Heart right ventricle (tissue), 16 donors: ENCODE measurements around the gene ESYT2. TPM values are rescaled to one million over a fixed set of nuclear protein-coding genes. Genes with fewer than 3 reads are reported as not detected.
A peak's percentile ranks its signal among the peaks of the same experiment; 100 is the strongest.

Experiments used
- ATAC-seq, 8 donors: fragments of 200-7000 bp; cut with Tn5 transposase; one replicate each; pipeline ENCODE4 v1.9.1; 2020; ENCODE audit warnings: mild to moderate bottlenecking in 8 of 8, moderate library complexity in 8 of 8, moderate number of reproducible peaks in 1 of 8
- DNase-seq, 2 donors: peaks; one replicate each; pipeline ENCODE4 v3.0.0-alpha.2; 2020
- H3K27ac ChIP-seq, 10 donors: fragments of 200-600 bp; sonication (generic) in 2 of 10; one replicate each; pipeline versions ENCODE4 v1.5.0 to v1.8.0; 2020 to 2022; ENCODE audit warnings: mild to moderate bottlenecking in 3 of 10
- H3K27me3 ChIP-seq, 7 donors: fragments of 200-600 bp; one replicate each; pipeline ENCODE4 v1.8.0; 2021 to 2022; ENCODE audit warnings: mild to moderate bottlenecking in 2 of 7
- H3K36me3 ChIP-seq, 9 donors: fragments of 200-600 bp; sonication (generic) in 1 of 9; one replicate each; pipeline versions ENCODE4 v1.5.0 to v1.8.0; 2020 to 2022; ENCODE audit warnings: mild to moderate bottlenecking in 2 of 9
- H3K4me1 ChIP-seq, 9 donors: fragments of 200-600 bp; sonication (generic) in 1 of 9; one replicate each; pipeline versions ENCODE4 v1.5.0 to v1.8.0; 2020 to 2022; ENCODE audit warnings: mild to moderate bottlenecking in 4 of 9
- H3K4me3 ChIP-seq, 10 donors: fragments of 200-600 bp; sonication (generic) in 2 of 10; one replicate each; pipeline versions ENCODE4 v1.5.0 to v1.8.0; 2020 to 2022; ENCODE audit warnings: mild to moderate bottlenecking in 7 of 10, moderate library complexity in 2 of 10
- H3K9me3 ChIP-seq, 11 donors: fragments of 200-600 bp in 10 of 11; sonication (generic) in 2 of 11; one replicate each; pipeline versions ENCODE4 v1.5.0 to v1.8.0; 2013 to 2022; ENCODE audit warnings: mild to moderate bottlenecking in 2 of 11, control low read depth in 1 of 11, moderate library complexity in 1 of 11
- CTCF ChIP-seq, 9 donors: fragments of 200-600 bp; sonication (generic) in 2 of 9; IDR thresholded peaks; one replicate each; pipeline versions ENCODE4 v1.5.0 to v1.8.0; 2021 to 2022; ENCODE audit warnings: antibody characterized with exemption in 9 of 9, mild to moderate bottlenecking in 5 of 9, moderate library complexity in 1 of 9
- WGBS, 2 donors: extraction: QIAGEN DNeasy Blood & Tissue Kit; methylation state at CpG; one replicate each; pipeline ENCODE4 v1.1.7; 2013; ENCODE audit warnings: inconsistent platforms in 1 of 2; 5-methylcytosine and 5-hydroxymethylcytosine counted together
- intact Hi-C, 10 donors: fragments of 100-400 bp; cut with DNase I; formaldehyde crosslinking; loops; one replicate each; pipeline versions ENCODE4 v1.11.1 to v1.14.2; 2022
- polyA plus RNA-seq, 2 donors: library from polyadenylated mRNA; stranded (reverse); fragments of 200-250 nt; gene quantifications; one replicate each; pipeline ENCODE4 v1.2.3, GENCODE V29; 2013
- total RNA-seq, 10 donors: library from RNA; stranded (reverse); fragmentation: NEBNext Ultra II Directional in 3 of 10; extraction: Animal tissue kit (Norgen Biotek cat#: 25700) in 3 of 10; gene quantifications; one replicate each; pipeline versions ENCODE4 v1.2.1 to v1.2.4, GENCODE V29; 2021 to 2023
- donor health status: Arrhythmogenic right ventricular cardiomyopathy.
- donor health status: ischemic (EF 13 %, LVEDD 7.1; RV severe dilation, severe dysfunction).
- donor health status: healthy with polysubstance abuse.
- donor health status: DM: no; HTN: yes; CAD: no.
- donor health status: DM: no; HTN: no; CAD: no.
- donor health status: ischemic (EF 25% LVEDD 6.9; RV normal size, moderate dysfunction).
- donor health status: ischemic (EF 25% LVEDD 5.7; RV mildly dilated, moderate dysfunction).
- donor health status: healthy.
- donor health status: DM: yes; HTN: yes; CAD: no.
- donor health status: Ischemic cardiomyopathy.
- donor health status: ischemic (EF 35%, LVEDD 5.7; RV mildly dilated, moderate dysfunction).
- donor health status: nonischemic (EF 11% LVEDD 7.7; RV severe dilation, severe dysfunction).
- donor health status: DM: yes; HTN: yes; CAD: no.
- donor health status: PGD.
- donor health status: ischemic (EF 29% LVEDD 5.4; RV normal size, mild dysfunction).
- donor health status: nonischemic (EF 23%, LVEDD 6.1; RV moderate dilation, normal function).

The ESYT2 gene
- total and polyA plus RNA-seq, 12 donors = 18.9 to 79.2 (median 48.7) TPM

- H3K27me3 ChIP-seq = no peaks in the 10 kb centered on the region
- TF ChIP-seq CTCF (IDR thresholded peaks at IDR 0.05) = no peak
- H3K4me3 ChIP-seq = no peak overlapping the region
- 44 to 45% methylated on average over 7 of the region's 7 CpGs for WGBS, 2 donors
- H3K4me1 ChIP-seq = peaks cover 33 to 99% (median 94%) of the 10 kb centered on the region in 9 donors
- intact Hi-C loops = loop anchor here in 3 of 10 donors (5.0 kb wide), 3 partner anchors 37 to 43 kb away; partner anchors contain the start of gene DYNC2I1 (in 1 of the 3)
- H3K27ac ChIP-seq = peak overlapping the region in 9 of 10 donors; percentile 90 to 94 (median 92)
- DNase-seq = no peak
- no peaks in the 10 kb centered on the region for H3K36me3 ChIP-seq
- no peaks in the 10 kb centered on the region for H3K9me3 ChIP-seq
- no peak for ATAC-seq
Observed at GRCh38 chr7:158819571-158820203, 9.6 kb downstream of the ESYT2 start.

- 9% methylated on average over 15 of the region's 15 CpGs for WGBS, 2 donors
- Histone ChIP-seq H3K4me1 (peaks cover 35 to 95% (median 88%) of the 10 kb centered on the region in 9 donors), H3K36me3 (no peaks in the 10 kb centered on the region), H3K9me3 (no peaks in the 10 kb centered on the region), H3K27me3 (no peaks in the 10 kb centered on the region), H3K27ac (peak overlapping the region; percentile 90 to 94 (median 92)), H3K4me3 (peak overlapping the region in 9 of 10 donors; percentile 2 to 41 (median 36))
- peak in 2 of 9 donors; percentile 11 to 23 for TF ChIP-seq CTCF (IDR thresholded peaks at IDR 0.05)
- intact Hi-C loops = loop anchor here in 3 of 10 donors (5.0 kb wide), 3 partner anchors 36 to 44 kb away; partner anchors contain the start of gene DYNC2I1 (in 1 of the 3)
- ATAC-seq (peak; percentile 82 to 94 (median 88)), DNase-seq (peak; percentile 83 to 91)
Observed at GRCh38 chr7:158818325-158819213, 10.7 kb downstream of the ESYT2 start.

GRCh38 chr7:158816995-158817394, 12.3 kb downstream of the ESYT2 start:
- peaks cover 35 to 97% (median 88%) of the 10 kb centered on the region in 9 donors for H3K4me1 ChIP-seq
- intact Hi-C loops = loop anchor here in 3 of 10 donors (5.0 kb wide), 3 partner anchors 35 to 45 kb away; partner anchors contain the start of gene DYNC2I1 (in 1 of the 3)
- peak overlapping the region; percentile 42 to 94 (median 92) for H3K27ac ChIP-seq
- WGBS, 2 donors = 35 to 48% methylated on average over 2 of the region's 2 CpGs
- DNase-seq = no peak
- ATAC-seq = no peak
- no peaks in the 10 kb centered on the region for H3K27me3 ChIP-seq
- no peaks in the 10 kb centered on the region for H3K36me3 ChIP-seq
- H3K9me3 ChIP-seq = no peaks in the 10 kb centered on the region
- peak in 3 of 9 donors; percentile 14 to 31 (median 17) for TF ChIP-seq CTCF (IDR thresholded peaks at IDR 0.05)
- peak overlapping the region in 5 of 10 donors; percentile 12 to 21 (median 20) for H3K4me3 ChIP-seq

- peaks cover 35 to 97% (median 88%) of the 10 kb centered on the region in 9 donors for H3K4me1 ChIP-seq
- peak overlapping the region in 5 of 10 donors; percentile 12 to 21 (median 20) for H3K4me3 ChIP-seq
- no peak for DNase-seq
- peak in 2 of 8 donors; percentile 3 to 17 for ATAC-seq
- no peak for TF ChIP-seq CTCF (IDR thresholded peaks at IDR 0.05)
- H3K27ac ChIP-seq = peak overlapping the region; percentile 42 to 94 (median 92)
- H3K9me3 ChIP-seq = no peaks in the 10 kb centered on the region
- intact Hi-C loops = loop anchor here in 3 of 10 donors (5.0 kb wide), 3 partner anchors 34 to 46 kb away; partner anchors contain the start of gene DYNC2I1 (in 1 of the 3)
- no peaks in the 10 kb centered on the region for H3K27me3 ChIP-seq
- no peaks in the 10 kb centered on the region for H3K36me3 ChIP-seq
- WGBS, 2 donors = 43 to 53% methylated on average over 3 of the region's 3 CpGs
Observed at GRCh38 chr7:158816271-158816670, 13.0 kb downstream of the ESYT2 start.
